HG03060 (cell line): Measurements from ENCODE around the gene EPHB1.

Source experiments
- ATAC-seq: cut with Tn5 transposase; IDR thresholded peaks from one replicate; pipeline ENCODE4 v1.9.1; 2021; ENCODE audit warnings: low read depth, moderate number of reproducible peaks; ENCODE audit not compliant: unreplicated experiment

EPHB1 gene

GRCh38 chr3:135262441-135262840 lies 467.4 kb downstream of the EPHB1 start:
- no peak for ATAC-seq

- no peak for ATAC-seq
These were observed 468.3 kb downstream of the EPHB1 start for GRCh38 chr3:135263331-135263730.

GRCh38 chr3:135267487-135267886 lies 472.4 kb downstream of the EPHB1 start:
- ATAC-seq = no peak

- no peak for ATAC-seq
These were observed 474.0 kb downstream of the EPHB1 start for GRCh38 chr3:135268941-135269532.

- no peak for ATAC-seq
These were observed 476.3 kb downstream of the EPHB1 start for GRCh38 chr3:135271177-135272025.

GRCh38 chr3:135272026-135272669 lies 477.1 kb downstream of the EPHB1 start:
- no peak for ATAC-seq

- no peak for ATAC-seq
These were observed 497.1 kb downstream of the EPHB1 start for GRCh38 chr3:135292162-135292561.

- no peak for ATAC-seq
These were observed 506.6 kb downstream of the EPHB1 start for GRCh38 chr3:135301670-135302069.

GRCh38 chr3:135304378-135304777 lies 509.3 kb downstream of the EPHB1 start:
- no peak for ATAC-seq
